GM12878 (cell line): ENCODE measurements around the gene ZNF133. TPM values are rescaled to one million over a fixed set of nuclear protein-coding genes. Genes with fewer than 3 reads are reported as not detected.

Experiments
- ATAC-seq: fragments of 200-7000 bp; cut with Tn5 transposase; 3 replicates; pipeline ENCODE4 v1.9.1; 2020; ENCODE audit warnings: mild to moderate bottlenecking, moderate library complexity
- BruUV-seq: library from RNA; stranded (reverse); fragments of 400-500 nt; replicated peaks from 2 replicates; lab custom pipeline; 2021; lab: Mats Ljungman, UMichigan
- CTCF ChIA-PET: fragments of 300-600 bp; sonication (Branson Sonifier 250); formaldehyde crosslinking; extraction: SDS; loops from one replicate; lab custom pipeline; 2021; ENCODE audit warnings: inconsistent platforms; lab: Yijun Ruan, JAX
- POLR2A ChIA-PET: fragments of 350-600 bp; formaldehyde crosslinking; extraction: SDS; loops from one replicate; lab custom pipeline; 2021; ENCODE audit warnings: inconsistent platforms; lab: Charles Lee
- RAD21 ChIA-PET: fragments of 300-600 bp; sonication (Branson Sonifier 250); formaldehyde crosslinking; loops from one replicate; lab custom pipeline; 2023; ENCODE audit warnings: antibody characterized with exemption; ENCODE audit not compliant: unreplicated experiment; lab: Charles Lee
- SMC1A ChIA-PET: fragments of 300-600 bp; sonication (Branson Sonifier 250); formaldehyde crosslinking; loops from one replicate; lab custom pipeline; 2023; ENCODE audit not compliant: unreplicated experiment, uncharacterized antibody; lab: Charles Lee
- DNase-seq: peaks from one replicate; pipeline ENCODE4 v3.0.0-alpha.2; 2011; ENCODE audit warnings: low read depth, low spot score
- FAIRE-seq: peaks from 3 replicates; lab custom pipeline; 2011; peaks lifted over from hg19 to GRCh38; lab: Jason Lieb, UNC
- H2AFZ ChIP-seq: 2 replicates; pipeline ENCODE4 v1.6.0; 2011; ENCODE audit warnings: low read depth, low read length, control low read depth; ENCODE audit not compliant: control insufficient read depth
- H3K27ac ChIP-seq: 2 replicates; pipeline ENCODE4 v1.5.1; 2011; ENCODE audit warnings: control low read depth; ENCODE audit not compliant: control insufficient read depth, insufficient read depth
- H3K27me3 ChIP-seq, 2 experiments: replicated peaks in 1 of 2; 2 replicates each; pipeline versions ENCODE4 v1.6.0 to v1.6.1; 2011; ENCODE audit warnings: low read length in 1 of 2; ENCODE audit not compliant: control insufficient read depth in 2 of 2, insufficient read depth in 2 of 2
- H3K36me3 ChIP-seq, 2 experiments: 2 replicates each; pipeline ENCODE4 v1.5.1; 2011; ENCODE audit warnings: low read length in 1 of 2; ENCODE audit not compliant: control insufficient read depth in 2 of 2, insufficient read depth in 2 of 2
- H3K4me1 ChIP-seq: 2 replicates; pipeline ENCODE4 v1.6.1; 2011; ENCODE audit warnings: mild to moderate bottlenecking, low read length, moderate library complexity, mixed read lengths; ENCODE audit not compliant: control insufficient read depth, insufficient read depth
- H3K4me2 ChIP-seq: 2 replicates; pipeline ENCODE4 v1.6.0; 2011; ENCODE audit warnings: control low read depth; ENCODE audit not compliant: control insufficient read depth, insufficient read depth
- H3K4me3 ChIP-seq: fragments of 200-600 bp; sonication (generic); 2 replicates; pipeline ENCODE4 v1.5.1; 2016
- H3K79me2 ChIP-seq: 2 replicates; pipeline ENCODE4 v1.6.0; 2011; ENCODE audit warnings: low read length; ENCODE audit not compliant: control insufficient read depth, insufficient read depth
- H3K9ac ChIP-seq: 2 replicates; pipeline ENCODE4 v1.8.0; 2011; ENCODE audit warnings: low read length, control low read depth, mixed read lengths; ENCODE audit not compliant: control insufficient read depth, insufficient read depth
- H3K9me3 ChIP-seq: replicated peaks from 3 replicates; pipeline ENCODE4 v1.5.1; 2011; ENCODE audit warnings: mild to moderate bottlenecking, low read length; ENCODE audit not compliant: control insufficient read depth, insufficient read depth
- H4K20me1 ChIP-seq: 2 replicates; pipeline ENCODE4 v1.6.0; 2011; ENCODE audit not compliant: control insufficient read depth, insufficient read depth
- ASH2L ChIP-seq: fragments of 300-600, 200-600 bp; sonication (generic); IDR thresholded peaks from 2 replicates; pipeline ENCODE4 v1.6.1; 2017; ENCODE audit warnings: low read depth, mild to moderate bottlenecking, borderline replicate concordance
- BCL11A ChIP-seq: IDR thresholded peaks from 2 replicates; pipeline ENCODE4 v1.6.1; 2011; ENCODE audit warnings: low read depth, low read length
- BHLHE40 ChIP-seq, 2 experiments: fragments of 450-650 bp in 1 of 2; IDR thresholded peaks; 2 replicates each; pipeline ENCODE4 v1.6.1; 2011 to 2017; ENCODE audit warnings: low read depth in 2 of 2, borderline replicate concordance in 1 of 2, improper control_type of control experiment in 1 of 2, low read length in 1 of 2, mild to moderate bottlenecking in 1 of 2
- CBFB ChIP-seq: IDR thresholded peaks from 2 replicates; pipeline ENCODE4 v1.6.1; 2016; ENCODE audit warnings: antibody characterized with exemption, low read depth
- JUNB ChIP-seq: IDR thresholded peaks from 2 replicates; pipeline ENCODE4 v1.6.1; 2016; ENCODE audit warnings: antibody characterized with exemption, mild to moderate bottlenecking
- JUND ChIP-seq: IDR thresholded peaks from 2 replicates; pipeline ENCODE4 v1.6.1; 2012; ENCODE audit warnings: low read depth, mild to moderate bottlenecking, low read length, improper control_type of control experiment, moderate library complexity
- KAT2A ChIP-seq: conservative IDR thresholded peaks from 2 replicates; pipeline ENCODE4 v1.6.1; 2011; ENCODE audit warnings: low read depth, low read length; ENCODE audit not compliant: control insufficient read depth
- NR2C1 ChIP-seq: fragments of 450-650 bp; IDR thresholded peaks from 2 replicates; pipeline ENCODE4 v1.6.1; 2017; ENCODE audit warnings: antibody characterized with exemption, mild to moderate bottlenecking, moderate library complexity
- RCOR1 ChIP-seq: conservative IDR thresholded peaks from 2 replicates; pipeline ENCODE4 v1.6.1; 2012; ENCODE audit warnings: low read depth, low read length, improper control_type of control experiment
- RELB ChIP-seq: fragments of 450-650 bp; IDR thresholded peaks from 2 replicates; pipeline ENCODE4 v1.6.1; 2017; ENCODE audit warnings: low read depth, mild to moderate bottlenecking, moderate library complexity
- SIX5 ChIP-seq: IDR thresholded peaks from 2 replicates; pipeline ENCODE4 v1.6.1; 2011; ENCODE audit warnings: mild to moderate bottlenecking, low read depth, low read length, moderate library complexity; ENCODE audit not compliant: severe bottlenecking
- USF2 ChIP-seq: IDR thresholded peaks from 2 replicates; pipeline ENCODE4 v1.6.1; 2011; ENCODE audit warnings: low read depth, low read length, improper control_type of control experiment, borderline replicate concordance
- WRNIP1 ChIP-seq: IDR thresholded peaks from 2 replicates; pipeline ENCODE4 v1.6.1; 2011; ENCODE audit warnings: low read depth, low read length, improper control_type of control experiment, borderline replicate concordance
- YBX1 ChIP-seq: fragments of 450-650 bp; IDR thresholded peaks from 2 replicates; pipeline ENCODE4 v1.6.1; 2016; ENCODE audit warnings: antibody characterized with exemption
- ZBTB11 ChIP-seq: fragments of 450-650 bp; formaldehyde crosslinking; IDR thresholded peaks from 2 replicates; pipeline ENCODE4 v1.5.0; 2022; ENCODE audit warnings: mild to moderate bottlenecking, missing genetic modification characterization
- ZNF592 ChIP-seq: fragments of 450-650 bp; IDR thresholded peaks from 2 replicates; pipeline ENCODE4 v1.6.1; 2017; ENCODE audit warnings: mild to moderate bottlenecking, moderate library complexity
- WGBS: methylation state at CpG from one replicate; pipeline ENCODE4 v1.1.6; 2016; ENCODE audit warnings: low lambda C conversion rate; ENCODE audit not compliant: insufficient replicate concordance, insufficient coverage; ENCODE audit errors: missing lambda C conversion rate; 5-methylcytosine and 5-hydroxymethylcytosine counted together
- in situ Hi-C: fragments of 300-500 bp; cut with MboI; formaldehyde crosslinking; loops from 9 replicates; pipeline ENCODE4 v1.14.3; 2018; ENCODE audit warnings: mixed read lengths
- intact Hi-C: fragments of 100-400 bp; cut with micrococcal nuclease; formaldehyde crosslinking; loops from one replicate; pipeline ENCODE4 v1.14.2; 2022; ENCODE audit not compliant: unreplicated experiment
- polyA plus RNA-seq, 11 experiments: library from polyadenylated mRNA; depleted of rRNA in 4 of 11; unstranded in 6 of 11; stranded (reverse) in 5 of 11; fragments of >200 nt; fragmentation: Nextera tagmentation in 4 of 11; fragmentation: Illumina TruSeq in 1 of 11; extraction: Ambion mirVana in 4 of 11; extraction: Trizol in 1 of 11; gene quantifications; 1 replicate in 1 of 11; 2 replicates in 10 of 11; pipeline versions ENCODE4 v1.2.1 to v1.2.3, GENCODE V29; 2011 to 2016; ENCODE audit warnings: inconsistent platforms in 2 of 11, missing spikeins in 2 of 11, low read depth in 1 of 11
- total RNA-seq, 4 experiments: library from RNA; depleted of rRNA in 3 of 4; stranded (reverse); fragments of >200 nt in 3 of 4; fragmentation: Illumina TruSeq in 1 of 4; extraction: Trizol in 1 of 4; gene quantifications; 2 replicates each; pipeline versions ENCODE4 v1.2.1 to v1.2.3, GENCODE V29; 2013 to 2021

Gene ZNF133
- total and polyA plus RNA-seq, 10 of the 15 experiments (the other 5 are each of a cell fraction or from before 2014, with no cell fraction given), result 2.0 to 9.3 (median 7.3) TPM

GRCh38 chr20:18326990-18327389, 38.7 kb downstream of the ZNF133 start:
- Histone ChIP-seq H3K27me3 (no peaks in the 10 kb centered on the region), H3K4me3 (no peak overlapping the region), H3K27ac (no peak overlapping the region), H2AFZ (no peak overlapping the region), H3K4me2 (no peak overlapping the region), H3K79me2 (no peaks in the 10 kb centered on the region), H3K4me1 (no peaks in the 10 kb centered on the region), H3K9me3 (no peaks in the 10 kb centered on the region; the same call in 2 of the 3 replicates), H4K20me1 (no peaks in the 10 kb centered on the region), H3K36me3 (no peaks in the 10 kb centered on the region), H3K9ac (no peak overlapping the region)
- intact Hi-C loops (no loop called here), in situ Hi-C loops (no loop called here)
- DNase-seq, result no peak
- no peak for FAIRE-seq
- no TSS peak for BruUV-seq
- ChIA-PET POLR2A (no interaction called here), CTCF (no interaction called here), RAD21 (no interaction called here), SMC1A (no interaction called here)
- 67% methylated on average over 2 of the region's 2 CpGs for WGBS
- ATAC-seq, result no peak
- no peak for TF ChIP-seq YBX1
- TF ChIP-seq BHLHE40 (IDR thresholded peaks at IDR 0.05; ENCODE audit: borderline replicate concordance in 1 of 2, low read depth in 2 of 2, low read length in 1 of 2), result no peak
- no peak for TF ChIP-seq WRNIP1
- no peak for TF ChIP-seq NR2C1
- TF ChIP-seq ASH2L, result no peak
- TF ChIP-seq JUNB, result no peak
- TF ChIP-seq RELB, result no peak
- TF ChIP-seq RCOR1, result no peak
- TF ChIP-seq USF2, result no peak
- no peak for TF ChIP-seq ZNF592
- TF ChIP-seq CBFB, result no peak
- no peak for TF ChIP-seq JUND
- TF ChIP-seq ZBTB11 (CRISPR knock-in tag), result no peak
- TF ChIP-seq KAT2A, result no peak
- no peak for TF ChIP-seq SIX5
- TF ChIP-seq BCL11A, result no peak
